ENCODE measurements around the gene ANKS1B. TPM values are rescaled to one million over a fixed set of nuclear protein-coding genes. Genes with fewer than 3 reads are reported as not detected.

The ANKS1B gene
- total RNA-seq, 1 donor from 2014 or later, result 5.6 TPM

- no peak overlapping the region for H3K4me3 Mint-ChIP-seq
- no peaks in the 10 kb centered on the region for H3K9me3 Mint-ChIP-seq
- DNase-seq (ENCODE audit: low read depth, low spot score), result no peak
- no peaks in the 10 kb centered on the region for H3K27me3 Mint-ChIP-seq (ENCODE audit: low read depth)
- H3K4me1 Mint-ChIP-seq, result peaks cover 15% of the 10 kb centered on the region
- peaks cover 3% of the 10 kb centered on the region for H3K36me3 Mint-ChIP-seq (ENCODE audit: low read depth)
- no peak overlapping the region for H3K27ac Mint-ChIP-seq (ENCODE audit: unreplicated experiment)
- TF ChIP-seq, protein P1, sequence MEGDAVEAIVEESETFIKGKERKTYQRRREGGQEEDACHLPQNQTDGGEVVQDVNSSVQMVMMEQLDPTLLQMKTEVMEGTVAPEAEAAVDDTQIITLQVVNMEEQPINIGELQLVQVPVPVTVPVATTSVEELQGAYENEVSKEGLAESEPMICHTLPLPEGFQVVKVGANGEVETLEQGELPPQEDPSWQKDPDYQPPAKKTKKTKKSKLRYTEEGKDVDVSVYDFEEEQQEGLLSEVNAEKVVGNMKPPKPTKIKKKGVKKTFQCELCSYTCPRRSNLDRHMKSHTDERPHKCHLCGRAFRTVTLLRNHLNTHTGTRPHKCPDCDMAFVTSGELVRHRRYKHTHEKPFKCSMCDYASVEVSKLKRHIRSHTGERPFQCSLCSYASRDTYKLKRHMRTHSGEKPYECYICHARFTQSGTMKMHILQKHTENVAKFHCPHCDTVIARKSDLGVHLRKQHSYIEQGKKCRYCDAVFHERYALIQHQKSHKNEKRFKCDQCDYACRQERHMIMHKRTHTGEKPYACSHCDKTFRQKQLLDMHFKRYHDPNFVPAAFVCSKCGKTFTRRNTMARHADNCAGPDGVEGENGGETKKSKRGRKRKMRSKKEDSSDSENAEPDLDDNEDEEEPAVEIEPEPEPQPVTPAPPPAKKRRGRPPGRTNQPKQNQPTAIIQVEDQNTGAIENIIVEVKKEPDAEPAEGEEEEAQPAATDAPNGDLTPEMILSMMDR (conservative IDR thresholded peaks at IDR 0.05), result no peak
Measured at GRCh38 chr12:99611599-99611998, 373.1 kb downstream of the ANKS1B start.

GRCh38 chr12:99611117-99611516, 373.6 kb downstream of the ANKS1B start:
- H3K27me3 Mint-ChIP-seq (ENCODE audit: low read depth), result no peaks in the 10 kb centered on the region
- TF ChIP-seq, protein P1 (conservative IDR thresholded peaks at IDR 0.05), result no peak
- DNase-seq (ENCODE audit: low read depth, low spot score), result no peak
- no peak overlapping the region for H3K27ac Mint-ChIP-seq (ENCODE audit: unreplicated experiment)
- peaks cover 15% of the 10 kb centered on the region for H3K4me1 Mint-ChIP-seq
- no peak overlapping the region for H3K4me3 Mint-ChIP-seq
- peaks cover 3% of the 10 kb centered on the region for H3K36me3 Mint-ChIP-seq (ENCODE audit: low read depth)
- H3K9me3 Mint-ChIP-seq, result no peaks in the 10 kb centered on the region

- Mint-ChIP-seq H3K27ac (ENCODE audit: unreplicated experiment) (no peak overlapping the region), H3K36me3 (ENCODE audit: low read depth) (no peaks in the 10 kb centered on the region), H3K4me3 (no peak overlapping the region), H3K9me3 (no peaks in the 10 kb centered on the region), H3K4me1 (peaks cover 15% of the 10 kb centered on the region), H3K27me3 (ENCODE audit: low read depth) (no peaks in the 10 kb centered on the region)
- no peak for DNase-seq (ENCODE audit: low read depth, low spot score)
- TF ChIP-seq, protein P1 (conservative IDR thresholded peaks at IDR 0.05), result no peak
Measured at GRCh38 chr12:99609455-99610181, 375.1 kb downstream of the ANKS1B start.

DNA sequence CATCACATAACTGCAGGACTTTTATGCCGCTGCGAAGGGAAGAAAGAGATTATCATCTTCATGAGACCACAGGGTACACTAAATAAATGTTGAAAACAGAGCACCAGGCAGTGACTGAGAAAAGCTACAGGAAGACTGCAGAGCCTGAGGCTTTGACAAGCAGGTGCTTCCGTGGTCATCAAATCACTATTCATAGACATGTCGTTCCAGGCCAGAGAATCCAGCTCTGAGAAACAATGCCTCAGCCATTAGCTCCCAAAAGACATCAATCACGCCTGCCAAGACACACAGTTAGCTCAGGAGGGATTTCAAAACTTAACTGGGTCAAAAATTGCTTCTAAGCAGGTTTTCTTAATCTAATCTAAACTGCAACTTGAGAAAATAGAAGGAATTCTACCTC, 384.3 kb downstream of the ANKS1B start:
- H3K27ac Mint-ChIP-seq (ENCODE audit: unreplicated experiment), result peak overlapping the region; percentile 57
- no peak overlapping the region for H3K4me3 Mint-ChIP-seq
- TF ChIP-seq, protein P1 (conservative IDR thresholded peaks at IDR 0.05), result no peak
- peaks cover 9% of the 10 kb centered on the region for H3K4me1 Mint-ChIP-seq
- no peaks in the 10 kb centered on the region for H3K36me3 Mint-ChIP-seq (ENCODE audit: low read depth)
- H3K9me3 Mint-ChIP-seq, result peaks cover 3% of the 10 kb centered on the region
- DNase-seq (ENCODE audit: low read depth, low spot score), result no peak
- no peaks in the 10 kb centered on the region for H3K27me3 Mint-ChIP-seq (ENCODE audit: low read depth)

DNA sequence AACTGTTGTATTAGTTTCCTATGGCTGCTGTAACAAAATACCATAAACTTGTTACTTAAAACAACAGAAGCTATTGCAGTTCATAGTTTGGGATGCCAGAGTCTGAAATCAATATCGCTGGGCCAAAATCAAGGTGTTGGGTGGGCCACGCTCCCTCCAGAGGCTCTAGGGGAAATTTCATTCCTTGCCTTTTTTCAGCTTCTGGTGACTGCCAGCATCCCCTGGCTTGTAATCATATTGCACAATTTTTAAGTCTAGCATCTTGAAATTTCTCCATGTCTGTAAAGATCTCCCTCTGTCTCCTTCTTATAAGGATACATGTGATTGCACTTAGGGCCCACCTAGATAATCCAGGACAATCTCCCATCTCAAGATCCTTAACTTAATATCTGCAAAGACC, 386.0 kb downstream of the ANKS1B start:
- H3K9me3 Mint-ChIP-seq, result peaks cover 6% of the 10 kb centered on the region
- H3K4me3 Mint-ChIP-seq, result no peak overlapping the region
- H3K4me1 Mint-ChIP-seq, result peaks cover 9% of the 10 kb centered on the region
- TF ChIP-seq, protein P1 (conservative IDR thresholded peaks at IDR 0.05), result no peak
- no peak for DNase-seq (ENCODE audit: low read depth, low spot score)
- no peaks in the 10 kb centered on the region for H3K36me3 Mint-ChIP-seq (ENCODE audit: low read depth)
- H3K27me3 Mint-ChIP-seq (ENCODE audit: low read depth), result no peaks in the 10 kb centered on the region
- no peak overlapping the region for H3K27ac Mint-ChIP-seq (ENCODE audit: unreplicated experiment)
